Endothelial cell (in vitro differentiated cells): ENCODE results near the gene TAF4. TPM values are rescaled to one million over a fixed set of nuclear protein-coding genes. Genes with fewer than 3 reads are reported as not detected.
"Not testable (repeated sequence)": the region's sequence is repeated elsewhere in the genome, so short reads cannot be mapped to it uniquely, and the experiment has no call there.

ENCODE experiments used
- DNase-seq: peaks from one replicate; pipeline ENCODE4 v3.0.0; 2021; ENCODE audit warnings: low spot score
- H3K27ac Mint-ChIP-seq: one replicate; pipeline ENCODE4 v1.8.0; 2021; ENCODE audit warnings: mixed read lengths, inconsistent platforms; ENCODE audit not compliant: unreplicated experiment
- H3K27me3 Mint-ChIP-seq: one replicate; pipeline ENCODE4 v1.8.0; 2021; ENCODE audit warnings: mild to moderate bottlenecking, moderate library complexity, mixed read lengths, inconsistent platforms; ENCODE audit not compliant: unreplicated experiment
- H3K36me3 Mint-ChIP-seq: one replicate; pipeline ENCODE4 v1.8.0; 2021; ENCODE audit warnings: mild to moderate bottlenecking, low read depth, mixed read lengths, inconsistent platforms; ENCODE audit not compliant: unreplicated experiment
- H3K4me1 Mint-ChIP-seq: one replicate; pipeline ENCODE4 v1.8.0; 2021; ENCODE audit warnings: mild to moderate bottlenecking, mixed read lengths, inconsistent platforms; ENCODE audit not compliant: unreplicated experiment
- H3K4me3 Mint-ChIP-seq: one replicate; pipeline ENCODE4 v1.8.0; 2021; ENCODE audit warnings: mild to moderate bottlenecking, mixed read lengths, inconsistent platforms; ENCODE audit not compliant: unreplicated experiment
- H3K9me3 Mint-ChIP-seq: one replicate; pipeline ENCODE4 v1.8.0; 2021; ENCODE audit warnings: mixed read lengths, inconsistent platforms; ENCODE audit not compliant: unreplicated experiment
- total RNA-seq: library from RNA; stranded (reverse); fragmentation: NEBNext Ultra II Directional; extraction: Animal tissue kit (Norgen Biotek cat#: 25700); gene quantifications from one replicate; pipeline ENCODE4 v1.2.1, GENCODE V29; 2021; ENCODE audit not compliant: unreplicated experiment
- TF ChIP-seq, protein P1 (sequence below): fragments of 200-600 bp; sonication (generic); IDR thresholded peaks from one replicate; pipeline ENCODE4 v1.5.0; 2021; ENCODE audit warnings: antibody characterized with exemption; ENCODE audit not compliant: unreplicated experiment

TAF4 gene
- total RNA-seq, 1 donor from 2014 or later, result 14.2 TPM

- Mint-ChIP-seq H3K4me1 (peaks cover 8% of the 10 kb centered on the region), H3K4me3 (peak overlapping the region; percentile 76), H3K9me3 (peaks cover 6% of the 10 kb centered on the region), H3K27ac (peak overlapping the region; percentile 12), H3K27me3 (peaks cover 18% of the 10 kb centered on the region), H3K36me3 (peaks cover 51% of the 10 kb centered on the region)
- TF ChIP-seq, protein P1, sequence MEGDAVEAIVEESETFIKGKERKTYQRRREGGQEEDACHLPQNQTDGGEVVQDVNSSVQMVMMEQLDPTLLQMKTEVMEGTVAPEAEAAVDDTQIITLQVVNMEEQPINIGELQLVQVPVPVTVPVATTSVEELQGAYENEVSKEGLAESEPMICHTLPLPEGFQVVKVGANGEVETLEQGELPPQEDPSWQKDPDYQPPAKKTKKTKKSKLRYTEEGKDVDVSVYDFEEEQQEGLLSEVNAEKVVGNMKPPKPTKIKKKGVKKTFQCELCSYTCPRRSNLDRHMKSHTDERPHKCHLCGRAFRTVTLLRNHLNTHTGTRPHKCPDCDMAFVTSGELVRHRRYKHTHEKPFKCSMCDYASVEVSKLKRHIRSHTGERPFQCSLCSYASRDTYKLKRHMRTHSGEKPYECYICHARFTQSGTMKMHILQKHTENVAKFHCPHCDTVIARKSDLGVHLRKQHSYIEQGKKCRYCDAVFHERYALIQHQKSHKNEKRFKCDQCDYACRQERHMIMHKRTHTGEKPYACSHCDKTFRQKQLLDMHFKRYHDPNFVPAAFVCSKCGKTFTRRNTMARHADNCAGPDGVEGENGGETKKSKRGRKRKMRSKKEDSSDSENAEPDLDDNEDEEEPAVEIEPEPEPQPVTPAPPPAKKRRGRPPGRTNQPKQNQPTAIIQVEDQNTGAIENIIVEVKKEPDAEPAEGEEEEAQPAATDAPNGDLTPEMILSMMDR, result no peak
- DNase-seq, result no peak
These were observed 81.7 kb downstream of the TAF4 start for GRCh38 chr20:61983965-61984364.

GRCh38 chr20:61982951-61983315 is 82.7 kb downstream of the TAF4 start:
- H3K36me3 Mint-ChIP-seq, result peaks cover 42% of the 10 kb centered on the region
- TF ChIP-seq, protein P1, result no peak
- peaks cover 18% of the 10 kb centered on the region for H3K27me3 Mint-ChIP-seq
- peaks cover 8% of the 10 kb centered on the region for H3K4me1 Mint-ChIP-seq
- H3K4me3 Mint-ChIP-seq, result no peak overlapping the region
- no peak overlapping the region for H3K27ac Mint-ChIP-seq
- no peak for DNase-seq
- H3K9me3 Mint-ChIP-seq, result peaks cover 6% of the 10 kb centered on the region

GRCh38 chr20:61982191-61982950 is 83.3 kb downstream of the TAF4 start:
- Mint-ChIP-seq H3K36me3 (peaks cover 37% of the 10 kb centered on the region), H3K4me3 (no peak overlapping the region), H3K4me1 (peaks cover 8% of the 10 kb centered on the region), H3K27ac (no peak overlapping the region), H3K9me3 (peaks cover 6% of the 10 kb centered on the region), H3K27me3 (peaks cover 17% of the 10 kb centered on the region)
- no peak for DNase-seq
- TF ChIP-seq, protein P1, result no peak

DNA sequence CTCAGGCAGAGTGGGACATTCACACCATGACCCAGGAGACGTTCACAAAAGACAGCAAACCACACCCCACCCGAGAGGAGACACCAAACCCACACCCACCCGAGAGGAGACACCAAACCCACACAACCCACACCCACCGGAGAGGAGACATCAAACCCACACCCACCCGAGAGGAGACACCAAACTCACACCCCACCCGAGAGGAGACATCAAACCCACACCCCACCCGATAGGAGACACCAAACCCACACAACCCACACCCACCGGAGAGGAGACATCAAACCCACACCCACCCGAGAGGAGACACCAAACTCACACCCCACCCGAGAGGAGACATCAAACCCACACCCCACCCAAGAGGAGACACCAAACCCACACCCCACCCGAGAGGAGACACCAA is 84.0 kb downstream of the TAF4 start:
- not testable (repeated sequence) for DNase-seq, H3K9me3 Mint-ChIP-seq, H3K27ac Mint-ChIP-seq, H3K4me1 Mint-ChIP-seq
- H3K4me3 Mint-ChIP-seq, result peak overlapping the region; percentile 65
- peaks cover 16% of the 10 kb centered on the region for H3K27me3 Mint-ChIP-seq
- H3K36me3 Mint-ChIP-seq, result peaks cover 30% of the 10 kb centered on the region

GRCh38 chr20:61980647-61981583 is 84.8 kb downstream of the TAF4 start:
- TF ChIP-seq, protein P1, result no peak
- Mint-ChIP-seq H3K9me3 (peaks cover 6% of the 10 kb centered on the region), H3K4me3 (peak overlapping the region; percentile 65), H3K36me3 (peaks cover 26% of the 10 kb centered on the region), H3K4me1 (peaks cover 8% of the 10 kb centered on the region), H3K27me3 (peaks cover 16% of the 10 kb centered on the region), H3K27ac (no peak overlapping the region)
- DNase-seq, result peak; percentile 46
